Fibroblast of villous mesenchyme (primary cell): ENCODE data around the gene OPHN1. TPM values are rescaled to one million over a fixed set of nuclear protein-coding genes. Genes with fewer than 3 reads are reported as not detected.
A peak's percentile ranks its signal among the peaks of the same experiment; 100 is the strongest.

Experiments
- DNase-seq: peaks from one replicate; pipeline ENCODE4 v3.0.0-alpha.2; 2010; ENCODE audit warnings: low read depth
- H3K4me3 ChIP-seq: 2 replicates; pipeline ENCODE4 v1.5.1; 2011; ENCODE audit warnings: low read depth, mild to moderate bottlenecking, low read length
- CTCF ChIP-seq: IDR thresholded peaks from 2 replicates; pipeline ENCODE4 v1.5.1; 2012; ENCODE audit warnings: low read depth, mild to moderate bottlenecking, low read length; ENCODE audit not compliant: insufficient read depth
- small RNA-seq: library from RNA; depleted of rRNA; stranded (forward); fragments of <200 nt; gene quantifications from one replicate; pipeline ENCODE3, GENCODE V24; 2012
- total RNA-seq: library from RNA; depleted of rRNA; stranded (reverse); fragments of >200 nt; gene quantifications from 2 replicates; pipeline ENCODE4 v1.2.3, GENCODE V29; 2012

The OPHN1 gene
- total RNA-seq, 1 donor: 13.0 TPM

- no peak for TF ChIP-seq CTCF
- no peak for DNase-seq
- no peak overlapping the region for H3K4me3 ChIP-seq
These were observed 392.2 kb downstream of the OPHN1 start for GRCh38 chrX:68041110-68041509.

- DNase-seq: peak; percentile 5
- TF ChIP-seq CTCF: peak; percentile 39
- H3K4me3 ChIP-seq: no peak overlapping the region
These were observed 414.8 kb downstream of the OPHN1 start for GRCh38 chrX:68018248-68019203.

GRCh38 chrX:67998540-67998939 is 434.8 kb downstream of the OPHN1 start:
- H3K4me3 ChIP-seq: no peak overlapping the region
- no peak for DNase-seq
- TF ChIP-seq CTCF: no peak

Small RNA genes within 50 kb of the gene (small RNA-seq; reads per million reads assigned to genes)
- gene RF00019 (not detected), gene RNU6-1225P (not detected)

Other genes with a start within 250 kb of the OPHN1 start
- 26.1 and 43.2 TPM in 2 replicates for gene YIPF6, start 65.6 kb upstream of the OPHN1 start, total RNA-seq
- 0.97 and 2.6 TPM in 2 replicates for gene STARD8, start 214.2 kb upstream of the OPHN1 start, total RNA-seq